CD4-positive, CD25-positive, alpha-beta regulatory T cell (primary cell): Measurements from ENCODE around the gene CD6. TPM values are rescaled to one million over a fixed set of nuclear protein-coding genes. Genes with fewer than 3 reads are reported as not detected.
"Not testable (repeated sequence)": the region's sequence is repeated elsewhere in the genome, so short reads cannot be mapped to it uniquely, and the experiment has no call there.

Experiments
- ATAC-seq, 2 donors: fragments of 150-1000 bp; cut with Tn5 transposase; one replicate each; pipeline ENCODE4 v1.10.0; 2021; ENCODE audit warnings: low read depth in 2 of 2, moderate number of reproducible peaks in 2 of 2, moderate library complexity in 1 of 2
- DNase-seq, 3 donors: peaks; one replicate each; pipeline versions ENCODE4 v3.0.0 to v3.0.0-alpha.2; 2012 to 2022; ENCODE audit warnings: mixed read lengths in 1 of 3
- H3K27ac ChIP-seq: one replicate; pipeline ENCODE4 v1.7.0; 2013; ENCODE audit warnings: mild to moderate bottlenecking, low read length; ENCODE audit not compliant: insufficient read depth, poor library complexity, severe bottlenecking
- H3K27me3 ChIP-seq: one replicate; pipeline ENCODE4 v1.7.0; 2013; ENCODE audit warnings: low read length; ENCODE audit not compliant: control insufficient read depth, insufficient read depth
- H3K36me3 ChIP-seq: one replicate; pipeline ENCODE4 v1.7.0; 2013; ENCODE audit warnings: mild to moderate bottlenecking, low read length, moderate library complexity; ENCODE audit not compliant: control insufficient read depth, insufficient read depth
- H3K4me1 ChIP-seq: 2 replicates; pipeline ENCODE4 v1.7.0; 2013; ENCODE audit warnings: mild to moderate bottlenecking, low read length; ENCODE audit not compliant: insufficient read depth, control insufficient read depth, poor library complexity, severe bottlenecking
- H3K4me3 ChIP-seq: one replicate; pipeline ENCODE4 v1.7.0; 2013; ENCODE audit warnings: low read depth, mild to moderate bottlenecking, low read length, moderate library complexity
- H3K9me3 ChIP-seq, 2 experiments: 1 replicate in 1 of 2; 2 replicates in 1 of 2; pipeline ENCODE4 v1.7.0; 2013; ENCODE audit warnings: low read length in 2 of 2, mild to moderate bottlenecking in 1 of 2, moderate library complexity in 1 of 2; ENCODE audit not compliant: control insufficient read depth in 2 of 2
- H3K27ac Mint-ChIP-seq, 3 donors: one replicate each; pipeline ENCODE4 v1.8.0; 2020 to 2022; ENCODE audit warnings: mild to moderate bottlenecking in 3 of 3, mixed read lengths in 3 of 3, moderate library complexity in 2 of 3
- H3K27me3 Mint-ChIP-seq: one replicate; pipeline ENCODE4 v1.8.0; 2022; ENCODE audit warnings: mild to moderate bottlenecking, mixed read lengths
- H3K36me3 Mint-ChIP-seq: one replicate; pipeline ENCODE4 v1.8.0; 2020; ENCODE audit warnings: mixed read lengths
- H3K4me1 Mint-ChIP-seq, 4 donors: one replicate each; pipeline ENCODE4 v1.8.0; 2020 to 2022; ENCODE audit warnings: mixed read lengths in 4 of 4, mild to moderate bottlenecking in 1 of 4
- H3K4me3 Mint-ChIP-seq, 4 donors: one replicate each; pipeline ENCODE4 v1.8.0; 2020 to 2022; ENCODE audit warnings: mild to moderate bottlenecking in 4 of 4, mixed read lengths in 4 of 4, moderate library complexity in 3 of 4
- H3K9me3 Mint-ChIP-seq, 7 donors: one replicate each; pipeline ENCODE4 v1.8.0; 2020 to 2022; ENCODE audit warnings: mixed read lengths in 7 of 7, mild to moderate bottlenecking in 3 of 7, moderate library complexity in 2 of 7
- polyA plus RNA-seq, 4 donors: library from polyadenylated mRNA; unstranded; fragments of 300-500 nt; fragmentation: Illumina TruSeq; gene quantifications; one replicate each; pipeline ENCODE4 v1.2.3, GENCODE V29; 2021
- total RNA-seq: library from RNA; stranded (reverse); gene quantifications from one replicate; pipeline ENCODE4 v1.2.3, GENCODE V29; 2022

Gene CD6
- total and polyA plus RNA-seq, 5 donors from 2014 or later: 108 to 398 (median 138) TPM

GRCh38 chr11:61065236-61065635 is 93.8 kb downstream of the CD6 start:
- H3K4me1 ChIP-seq: peaks cover 34% of the 10 kb centered on the region
- H3K36me3 Mint-ChIP-seq, H3K27me3 ChIP-seq, H3K27ac ChIP-seq, H3K4me3 ChIP-seq, DNase-seq, H3K27me3 Mint-ChIP-seq, H3K36me3 ChIP-seq, H3K9me3 ChIP-seq, ATAC-seq, H3K9me3 Mint-ChIP-seq: not testable (repeated sequence)
- Mint-ChIP-seq H3K27ac (peak overlapping the region; percentile 90 to 95 (median 91)), H3K4me1 (peaks cover 17 to 94% (median 54%) of the 10 kb centered on the region in 4 donors), H3K4me3 (peak overlapping the region; percentile 48 to 85 (median 80))

- no peak for ATAC-seq
- H3K9me3 ChIP-seq: no peaks in the 10 kb centered on the region
- H3K4me3 ChIP-seq: peak overlapping the region; percentile 29
- peaks cover 20 to 94% (median 55%) of the 10 kb centered on the region in 4 donors for H3K4me1 Mint-ChIP-seq
- peak overlapping the region; percentile 61 for H3K27ac ChIP-seq
- H3K27ac Mint-ChIP-seq: peak overlapping the region; percentile 90 to 95 (median 91)
- no peaks in the 10 kb centered on the region for H3K27me3 ChIP-seq
- no peaks in the 10 kb centered on the region for H3K9me3 Mint-ChIP-seq
- peaks cover 4% of the 10 kb centered on the region for H3K36me3 Mint-ChIP-seq
- peaks cover 34% of the 10 kb centered on the region for H3K4me1 ChIP-seq
- DNase-seq: peak in 1 of 3 donors; percentile 70
- no peaks in the 10 kb centered on the region for H3K27me3 Mint-ChIP-seq
- peak overlapping the region; percentile 18 to 85 (median 80) for H3K4me3 Mint-ChIP-seq
- H3K36me3 ChIP-seq: no peaks in the 10 kb centered on the region
Observed at GRCh38 chr11:61065955-61066638, 94.6 kb downstream of the CD6 start.

GRCh38 chr11:61066645-61067044 is 95.2 kb downstream of the CD6 start:
- no peak overlapping the region for H3K4me3 Mint-ChIP-seq
- no peaks in the 10 kb centered on the region for H3K27me3 Mint-ChIP-seq
- Histone ChIP-seq H3K36me3 (no peaks in the 10 kb centered on the region), H3K9me3 (no peaks in the 10 kb centered on the region), H3K4me1 (peaks cover 35% of the 10 kb centered on the region), H3K4me3 (no peak overlapping the region), H3K27me3 (no peaks in the 10 kb centered on the region), H3K27ac (peak overlapping the region; percentile 5)
- H3K4me1 Mint-ChIP-seq: peaks cover 19 to 94% (median 54%) of the 10 kb centered on the region in 4 donors
- DNase-seq (no peak), ATAC-seq (no peak)
- peaks cover 3% of the 10 kb centered on the region for H3K36me3 Mint-ChIP-seq
- H3K27ac Mint-ChIP-seq: peak overlapping the region; percentile 26 to 91 (median 90)
- no peaks in the 10 kb centered on the region for H3K9me3 Mint-ChIP-seq

GRCh38 chr11:61067782-61068446 is 96.4 kb downstream of the CD6 start:
- H3K9me3 ChIP-seq: no peaks in the 10 kb centered on the region
- no peaks in the 10 kb centered on the region for H3K27me3 ChIP-seq
- peaks cover 48% of the 10 kb centered on the region for H3K4me1 ChIP-seq
- Mint-ChIP-seq H3K36me3 (peaks cover 3% of the 10 kb centered on the region), H3K9me3 (no peaks in the 10 kb centered on the region), H3K4me3 (peak overlapping the region in 1 of 4 donors; percentile 13), H3K27ac (peak overlapping the region; percentile 32 to 94 (median 36)), H3K27me3 (no peaks in the 10 kb centered on the region), H3K4me1 (peaks cover 19 to 94% (median 48%) of the 10 kb centered on the region in 4 donors)
- H3K36me3 ChIP-seq: no peaks in the 10 kb centered on the region
- no peak for DNase-seq
- no peak overlapping the region for H3K4me3 ChIP-seq
- no peak for ATAC-seq
- no peak overlapping the region for H3K27ac ChIP-seq

GRCh38 chr11:61068581-61068980 is 97.1 kb downstream of the CD6 start:
- no peaks in the 10 kb centered on the region for H3K36me3 ChIP-seq
- H3K36me3 Mint-ChIP-seq: peaks cover 3% of the 10 kb centered on the region
- H3K9me3 Mint-ChIP-seq: no peaks in the 10 kb centered on the region
- no peak overlapping the region for H3K4me3 Mint-ChIP-seq
- peak overlapping the region in 2 of 3 donors; percentile 36 to 94 for H3K27ac Mint-ChIP-seq
- peaks cover 19 to 90% (median 46%) of the 10 kb centered on the region in 4 donors for H3K4me1 Mint-ChIP-seq
- H3K27ac ChIP-seq: no peak overlapping the region
- H3K27me3 ChIP-seq: no peaks in the 10 kb centered on the region
- H3K4me1 ChIP-seq: peaks cover 49% of the 10 kb centered on the region
- ATAC-seq (no peak), DNase-seq (no peak)
- H3K9me3 ChIP-seq: no peaks in the 10 kb centered on the region
- no peaks in the 10 kb centered on the region for H3K27me3 Mint-ChIP-seq
- H3K4me3 ChIP-seq: no peak overlapping the region

GRCh38 chr11:61069427-61069826 is 97.9 kb downstream of the CD6 start:
- Histone ChIP-seq H3K4me1 (peaks cover 49% of the 10 kb centered on the region), H3K4me3 (no peak overlapping the region), H3K27ac (no peak overlapping the region), H3K36me3 (no peaks in the 10 kb centered on the region), H3K27me3 (no peaks in the 10 kb centered on the region), H3K9me3 (no peaks in the 10 kb centered on the region)
- peaks cover 3% of the 10 kb centered on the region for H3K36me3 Mint-ChIP-seq
- no peak for DNase-seq
- no peaks in the 10 kb centered on the region for H3K27me3 Mint-ChIP-seq
- no peak for ATAC-seq
- H3K4me3 Mint-ChIP-seq: peak overlapping the region in 3 of 4 donors; percentile 29 to 80 (median 43)
- H3K9me3 Mint-ChIP-seq: no peaks in the 10 kb centered on the region
- H3K4me1 Mint-ChIP-seq: peaks cover 23 to 90% (median 50%) of the 10 kb centered on the region in 4 donors
- peak overlapping the region in 2 of 3 donors; percentile 94 for H3K27ac Mint-ChIP-seq
